Natural killer cell treated with Interleukin-12 subunit alpha and Interleukin-12 subunit beta and Interleukin-15 and Interleukin-18, amount 100 ng/mL, for 72 hours (primary cell): Measurements from ENCODE around the gene NOS1. TPM values are rescaled to one million over a fixed set of nuclear protein-coding genes. Genes with fewer than 3 reads are reported as not detected.
"Not testable (repeated sequence)": the region's sequence is repeated elsewhere in the genome, so short reads cannot be mapped to it uniquely, and the experiment has no call there.

ENCODE experiments used
- ATAC-seq, 2 donors: fragments of 150-1000 bp; cut with Tn5 transposase in 1 of 2; sonication (Bioruptor Pico), chemical (Tn5 transposase) in 1 of 2; 2 replicates each; pipeline ENCODE4 v1.10.0; 2021
- DNase-seq: peaks from one replicate; pipeline ENCODE4 v3.0.0; 2022; ENCODE audit warnings: low spot score
- H3K27ac Mint-ChIP-seq, 2 donors: 1 replicate in 1 of 2; 2 replicates in 1 of 2; pipeline ENCODE4 v1.8.0; 2022; ENCODE audit warnings: mixed read lengths in 2 of 2, mild to moderate bottlenecking in 1 of 2, moderate library complexity in 1 of 2
- H3K27me3 Mint-ChIP-seq, 2 donors: 1 replicate in 1 of 2; 2 replicates in 1 of 2; pipeline ENCODE4 v1.8.0; 2022; ENCODE audit warnings: mixed read lengths in 2 of 2
- H3K36me3 Mint-ChIP-seq: one replicate; pipeline ENCODE4 v1.8.0; 2022; ENCODE audit warnings: mixed read lengths
- H3K4me1 Mint-ChIP-seq, 2 donors: 1 replicate in 1 of 2; 2 replicates in 1 of 2; pipeline ENCODE4 v1.8.0; 2022; ENCODE audit warnings: low read depth in 2 of 2, mixed read lengths in 2 of 2, mild to moderate bottlenecking in 1 of 2
- H3K4me3 Mint-ChIP-seq: one replicate; pipeline ENCODE4 v1.8.0; 2022; ENCODE audit warnings: mixed read lengths
- H3K9me3 Mint-ChIP-seq: 2 replicates; pipeline ENCODE4 v1.8.0; 2022; ENCODE audit warnings: mixed read lengths
- total RNA-seq, 2 donors: library from RNA; stranded (reverse); gene quantifications; one replicate each; pipeline ENCODE4 v1.2.3, GENCODE V29; 2022

NOS1 gene
- total RNA-seq, 2 donors from 2014 or later: not detected

DNA sequence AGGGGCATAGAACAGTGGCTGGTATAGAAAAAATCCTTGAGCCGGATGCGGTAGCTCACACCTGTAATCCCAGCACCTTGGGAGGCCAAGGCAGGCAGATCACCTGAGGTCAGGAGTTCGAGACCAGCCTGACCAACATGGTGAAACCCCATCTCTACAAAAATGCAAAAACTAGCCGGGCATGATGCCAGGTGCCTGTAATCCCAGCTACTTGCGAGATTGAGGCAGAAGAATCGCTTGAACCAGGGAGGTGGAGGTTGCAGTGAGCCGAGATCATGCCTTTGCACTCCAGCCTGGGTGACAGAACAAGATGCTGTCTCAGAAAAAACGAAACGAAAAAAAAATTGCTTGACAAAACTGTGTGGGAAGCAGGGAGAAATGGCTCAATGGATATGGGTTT lies 168.8 kb downstream of the NOS1 start:
- H3K27me3 Mint-ChIP-seq: peaks cover 6 to 18% of the 10 kb centered on the region in 2 donors
- not testable (repeated sequence) for ATAC-seq, DNase-seq, H3K4me3 Mint-ChIP-seq, H3K36me3 Mint-ChIP-seq, H3K27ac Mint-ChIP-seq, H3K9me3 Mint-ChIP-seq
- H3K4me1 Mint-ChIP-seq: peaks cover 11 to 15% of the 10 kb centered on the region in 2 donors

DNA sequence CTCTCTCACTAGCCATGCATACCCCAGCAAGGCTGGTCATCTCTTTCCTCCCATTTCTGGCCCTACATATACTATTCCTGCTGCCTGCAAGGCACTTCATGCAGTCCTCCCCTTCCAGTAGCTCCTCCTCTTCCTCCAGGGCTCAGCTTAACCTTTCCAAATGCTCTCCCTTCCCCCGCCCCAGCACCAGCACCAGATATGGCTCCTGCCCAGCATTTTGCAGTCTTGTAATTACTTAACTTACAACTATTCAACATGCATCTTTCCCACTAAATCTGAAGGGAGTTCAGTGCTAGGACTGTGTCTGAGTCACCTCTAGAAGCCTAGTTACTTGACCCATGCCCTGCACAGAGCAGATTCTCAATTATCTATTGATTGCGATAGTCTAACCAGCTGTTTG lies 169.4 kb downstream of the NOS1 start:
- H3K36me3 Mint-ChIP-seq: peaks cover 4% of the 10 kb centered on the region
- no peak for DNase-seq
- H3K9me3 Mint-ChIP-seq: no peaks in the 10 kb centered on the region
- no peak overlapping the region for H3K27ac Mint-ChIP-seq
- peaks cover under 1 to 14% of the 10 kb centered on the region in 2 donors for H3K27me3 Mint-ChIP-seq
- H3K4me1 Mint-ChIP-seq: peaks cover 11 to 18% of the 10 kb centered on the region in 2 donors
- peak overlapping the region; percentile 28 for H3K4me3 Mint-ChIP-seq
- ATAC-seq: no peak

DNA sequence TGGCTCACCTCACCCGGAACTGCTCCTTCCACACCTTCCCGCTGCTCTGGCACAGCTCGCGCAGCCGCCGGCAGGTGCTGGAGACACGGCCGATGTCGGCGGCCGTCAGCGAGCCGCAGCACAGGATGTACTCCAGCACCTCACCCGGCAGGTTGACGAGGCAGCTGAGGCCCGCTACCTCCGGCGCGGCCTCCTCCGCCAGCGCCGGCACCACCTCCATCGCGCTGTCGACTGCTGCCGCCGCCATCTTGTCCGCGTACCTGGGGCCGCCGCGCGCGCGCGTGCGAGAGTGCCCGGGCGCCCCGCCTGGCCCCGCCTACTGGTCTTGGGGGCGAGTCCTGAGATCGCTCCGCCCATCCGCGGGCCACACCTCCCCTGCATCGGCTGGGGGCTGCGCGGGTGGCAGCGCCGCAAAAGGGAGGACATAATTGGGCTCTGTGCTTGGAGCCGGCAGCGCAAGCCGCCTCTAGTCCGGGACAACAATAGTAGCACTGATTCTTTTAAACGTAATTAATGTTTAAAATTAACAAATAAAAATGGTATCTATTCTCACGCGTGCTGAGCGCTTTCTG lies 171.1 kb downstream of the NOS1 start, which contains the start of gene FBXO21:
FBXO21 (minus strand) TSS at position 261 of the 572 bp plus-strand sequence; CDS start at position 247, 14 bp downstream.
- DNase-seq (peak; percentile 93), ATAC-seq (peak; percentile 99 to 100)
- Mint-ChIP-seq H3K27ac (peak within 1 kb of the TSS; percentile 46 to 79), H3K4me1 (peaks cover 11 to 18% of the 10 kb centered on the region in 2 donors), H3K9me3 (no peaks in the 10 kb centered on the region), H3K27me3 (peaks cover 0 to 11% of the 10 kb centered on the region in 2 donors), H3K36me3 (peaks cover 4% of the 10 kb centered on the region), H3K4me3 (peak within 1 kb of the TSS; percentile 94)

DNA sequence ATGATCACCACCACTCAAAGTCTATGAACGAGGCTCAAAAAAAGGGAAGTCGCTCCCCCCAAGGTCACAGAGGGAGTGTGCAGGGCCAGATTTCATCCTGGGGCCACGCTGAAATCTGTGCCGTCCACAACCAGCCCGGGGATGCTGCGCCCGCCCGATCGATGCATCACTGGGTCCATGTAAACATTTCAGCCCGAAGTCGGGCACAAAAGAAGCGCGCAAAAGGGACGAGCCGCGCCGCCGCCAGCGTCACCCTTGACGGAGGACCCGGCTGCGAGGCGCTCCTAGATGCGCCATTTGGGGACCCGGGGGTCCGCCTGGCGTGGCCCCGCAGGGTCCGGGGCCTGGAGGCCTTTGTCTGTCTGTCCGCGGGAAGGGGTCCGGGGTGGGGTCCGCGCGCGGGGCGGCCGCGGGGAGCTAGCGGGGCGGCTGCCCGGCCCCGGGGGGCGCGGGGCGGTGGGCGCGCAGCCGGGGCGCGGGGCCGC lies 171.7 kb downstream of the NOS1 start:
- no peaks in the 10 kb centered on the region for H3K9me3 Mint-ChIP-seq
- peak overlapping the region; percentile 94 for H3K4me3 Mint-ChIP-seq
- H3K36me3 Mint-ChIP-seq: peaks cover 9% of the 10 kb centered on the region
- no peak for DNase-seq
- ATAC-seq: peak; percentile 30 to 41
- peaks cover 0 to 10% of the 10 kb centered on the region in 2 donors for H3K27me3 Mint-ChIP-seq
- H3K4me1 Mint-ChIP-seq: peaks cover 11 to 18% of the 10 kb centered on the region in 2 donors
- peak overlapping the region; percentile 46 to 79 for H3K27ac Mint-ChIP-seq

DNA sequence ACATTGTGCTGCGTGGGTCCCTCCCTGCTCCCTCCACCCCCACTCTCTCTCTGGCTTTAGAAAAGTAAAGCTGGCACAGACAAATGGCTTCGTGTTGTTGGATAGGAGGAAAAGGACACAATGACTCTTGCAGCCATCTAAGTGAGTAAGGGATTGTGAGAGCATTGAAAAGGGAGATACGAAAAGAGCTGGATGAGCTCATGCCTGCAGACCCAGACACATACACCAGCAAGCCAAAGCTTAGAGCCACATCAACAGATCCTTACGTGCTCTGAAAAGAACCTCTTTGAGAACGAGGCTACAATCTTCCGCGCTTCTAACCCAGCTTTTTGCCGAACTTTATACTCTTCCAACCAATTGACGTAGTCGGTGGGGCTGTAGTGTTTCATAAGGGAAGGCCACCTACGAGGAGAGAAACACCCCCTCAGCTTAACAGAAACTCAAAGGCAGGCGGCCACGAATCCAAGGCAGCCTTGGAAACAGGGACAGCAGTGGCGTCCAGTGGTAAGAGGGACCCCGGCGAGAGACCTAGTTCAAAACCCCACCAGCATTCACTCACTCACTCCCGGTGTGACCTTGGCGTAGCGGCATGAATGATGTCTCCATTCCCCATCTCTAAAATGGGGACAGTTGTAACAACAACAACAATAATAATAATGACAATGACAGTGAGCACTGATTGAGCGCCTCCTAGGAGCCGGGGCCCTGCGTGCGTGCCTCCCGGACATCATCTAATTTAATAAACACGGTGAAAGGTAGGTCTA lies 172.3 kb downstream of the NOS1 start:
- ATAC-seq: no peak
- Mint-ChIP-seq H3K4me1 (peaks cover 11 to 18% of the 10 kb centered on the region in 2 donors), H3K36me3 (peaks cover 10% of the 10 kb centered on the region), H3K9me3 (no peaks in the 10 kb centered on the region), H3K27ac (peak overlapping the region; percentile 46 to 79), H3K4me3 (peak overlapping the region; percentile 94), H3K27me3 (peaks cover 0 to 8% of the 10 kb centered on the region in 2 donors)
- DNase-seq: no peak

DNA sequence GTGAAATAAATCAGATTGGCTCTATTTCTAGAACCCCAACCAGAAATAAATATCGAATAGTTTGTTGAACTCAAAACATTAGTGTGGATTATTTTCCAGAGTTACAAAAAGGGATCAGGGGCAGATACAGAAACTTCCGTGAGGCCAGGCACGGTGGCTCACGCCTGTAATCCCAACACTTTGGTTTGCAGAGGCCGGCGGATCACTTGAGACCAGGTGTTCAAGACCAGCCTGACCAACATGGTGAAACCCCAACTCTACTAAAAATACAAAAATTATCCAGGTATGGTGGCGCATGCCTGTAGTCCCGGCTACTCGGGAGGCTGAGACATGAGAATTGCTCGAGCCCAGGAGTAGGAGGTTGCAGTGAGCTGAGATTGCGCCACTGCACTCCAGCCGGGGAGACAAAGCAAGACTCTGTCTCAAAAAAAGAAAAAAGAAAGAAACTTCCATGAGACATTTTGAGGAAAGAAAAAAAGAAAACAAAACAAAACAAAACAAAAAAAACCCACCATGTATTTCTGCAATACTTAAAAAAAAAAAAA lies 173.2 kb downstream of the NOS1 start:
- Mint-ChIP-seq H3K4me1 (peaks cover 11 to 20% of the 10 kb centered on the region in 2 donors), H3K4me3 (peak overlapping the region; percentile 94), H3K9me3 (no peaks in the 10 kb centered on the region), H3K27ac (no peak overlapping the region), H3K27me3 (peaks cover 0 to 5% of the 10 kb centered on the region in 2 donors), H3K36me3 (peaks cover 16% of the 10 kb centered on the region)
- no peak for ATAC-seq
- DNase-seq: no peak

DNA sequence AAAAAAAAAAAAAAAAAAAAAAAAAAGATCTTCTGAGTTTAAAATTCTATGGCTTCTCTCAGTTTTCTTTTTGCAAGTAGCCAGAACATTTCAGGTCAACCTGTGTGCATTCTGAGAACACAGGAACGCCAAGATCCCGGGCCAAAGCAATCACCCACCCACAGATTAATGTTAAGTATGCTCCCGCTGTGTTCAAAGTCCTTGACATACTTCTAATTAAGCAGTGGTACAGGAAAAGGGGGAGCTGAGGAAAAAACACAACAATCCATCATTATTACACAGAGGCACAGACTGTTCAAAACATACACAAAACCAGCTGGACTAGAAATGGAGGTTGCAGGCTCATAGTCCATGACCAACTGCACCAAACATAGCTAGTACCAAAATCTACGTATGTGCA lies 174.0 kb downstream of the NOS1 start:
- Mint-ChIP-seq H3K27me3 (peaks cover 0 to 5% of the 10 kb centered on the region in 2 donors), H3K4me3 (no peak overlapping the region), H3K36me3 (peaks cover 16% of the 10 kb centered on the region), H3K4me1 (peaks cover 11 to 20% of the 10 kb centered on the region in 2 donors), H3K9me3 (no peaks in the 10 kb centered on the region), H3K27ac (no peak overlapping the region)
- DNase-seq: no peak
- no peak for ATAC-seq

DNA sequence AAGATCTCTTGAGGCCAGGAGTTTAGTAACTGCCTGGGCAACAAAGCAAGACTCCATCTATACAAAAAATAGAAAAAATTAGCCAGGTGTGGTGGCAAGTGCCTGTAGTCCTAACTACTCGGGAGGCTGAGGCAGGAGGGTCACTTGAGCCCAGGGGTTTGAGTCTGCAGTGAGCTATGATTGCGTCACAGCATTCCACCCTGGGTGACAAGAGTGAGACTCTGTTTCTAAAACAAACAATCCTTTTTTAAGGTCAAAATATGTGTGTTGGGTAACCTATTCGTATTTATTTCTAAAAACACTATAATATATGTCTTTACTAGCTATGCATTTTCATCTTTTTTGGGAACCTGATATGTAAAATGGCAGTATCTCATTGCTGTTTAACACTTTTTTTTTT lies 178.6 kb downstream of the NOS1 start:
- no peak for ATAC-seq
- no peaks in the 10 kb centered on the region for H3K27me3 Mint-ChIP-seq
- no peaks in the 10 kb centered on the region for H3K9me3 Mint-ChIP-seq
- peaks cover 7 to 9% of the 10 kb centered on the region in 2 donors for H3K4me1 Mint-ChIP-seq
- no peak overlapping the region for H3K4me3 Mint-ChIP-seq
- no peak for DNase-seq
- H3K36me3 Mint-ChIP-seq: peaks cover 44% of the 10 kb centered on the region
- no peak overlapping the region for H3K27ac Mint-ChIP-seq

DNA sequence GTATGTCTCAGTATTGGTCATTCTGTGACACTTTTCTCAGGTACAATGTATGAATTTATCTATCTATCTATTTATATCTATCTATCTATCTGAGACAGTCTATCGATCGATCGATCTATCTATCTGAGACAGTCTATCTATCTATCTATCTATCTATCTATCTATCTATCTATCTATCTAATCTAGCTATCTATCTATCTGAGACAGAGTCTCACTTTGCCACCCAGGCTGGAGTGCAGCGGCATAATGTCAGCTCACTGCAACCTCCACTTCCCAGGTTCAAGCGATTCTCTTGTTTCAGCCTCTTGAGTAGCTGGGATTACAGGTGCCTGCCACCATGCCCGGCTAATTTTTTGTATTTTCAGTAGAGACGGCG lies 180.0 kb downstream of the NOS1 start:
- peaks cover 46% of the 10 kb centered on the region for H3K36me3 Mint-ChIP-seq
- not testable (repeated sequence) for H3K27ac Mint-ChIP-seq, H3K4me3 Mint-ChIP-seq, ATAC-seq, DNase-seq, H3K4me1 Mint-ChIP-seq, H3K27me3 Mint-ChIP-seq, H3K9me3 Mint-ChIP-seq

DNA sequence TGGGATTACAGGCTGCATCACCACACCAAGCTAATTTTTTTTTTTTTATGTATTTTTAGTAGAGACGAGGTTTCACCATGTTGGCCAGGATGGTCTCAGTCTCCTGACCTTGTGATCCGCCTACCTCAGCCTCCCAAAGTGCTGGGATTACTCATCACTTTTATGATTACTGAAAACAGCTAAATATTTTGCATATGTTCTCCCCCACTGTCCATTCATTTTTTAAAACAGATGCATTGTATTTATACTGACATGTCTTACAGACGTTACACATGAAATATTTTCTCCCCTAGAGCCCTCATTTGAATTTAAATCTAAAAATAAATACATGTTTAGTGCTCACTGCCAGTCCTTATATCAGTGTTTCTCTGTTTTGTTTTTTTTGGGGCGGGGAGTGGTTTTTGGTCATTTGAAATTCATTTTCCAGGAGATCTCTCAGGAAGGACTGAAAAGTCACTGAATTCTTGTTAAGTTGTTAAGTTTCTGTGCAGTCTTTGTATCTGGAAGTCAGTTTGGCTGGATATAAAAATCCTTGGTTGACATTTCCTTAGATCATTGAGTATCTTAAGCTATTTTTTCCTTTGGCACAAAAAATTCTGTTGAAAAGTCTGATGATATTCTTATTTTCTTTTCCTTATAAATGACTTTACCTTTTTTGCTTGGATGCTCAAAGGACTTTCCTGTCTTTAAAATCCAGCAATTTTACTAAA lies 180.5 kb downstream of the NOS1 start:
- H3K9me3 Mint-ChIP-seq: no peaks in the 10 kb centered on the region
- no peaks in the 10 kb centered on the region for H3K27me3 Mint-ChIP-seq
- DNase-seq (no peak), ATAC-seq (no peak)
- no peak overlapping the region for H3K27ac Mint-ChIP-seq
- no peak overlapping the region for H3K4me3 Mint-ChIP-seq
- H3K4me1 Mint-ChIP-seq: peaks cover 8 to 13% of the 10 kb centered on the region in 2 donors
- H3K36me3 Mint-ChIP-seq: peaks cover 52% of the 10 kb centered on the region

DNA sequence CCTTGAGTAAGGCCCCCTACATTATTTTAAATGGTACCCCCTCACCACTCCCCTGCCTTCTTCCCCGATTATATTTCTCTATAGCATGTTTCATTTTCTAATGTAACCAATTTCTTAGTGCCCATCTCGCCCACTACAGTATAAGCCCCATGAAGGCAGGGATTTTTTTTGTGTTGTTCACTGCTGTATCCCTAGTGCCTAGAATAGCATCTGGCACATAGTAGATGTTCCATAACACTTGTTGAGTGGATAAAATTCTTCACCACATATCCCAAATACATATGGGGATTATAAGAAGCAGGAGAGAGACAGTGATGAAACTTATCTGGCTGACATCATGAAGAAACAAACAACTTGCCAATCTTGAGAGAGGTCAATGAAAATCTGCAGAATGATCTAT lies 182.7 kb downstream of the NOS1 start:
- Mint-ChIP-seq H3K27me3 (no peaks in the 10 kb centered on the region), H3K36me3 (peaks cover 54% of the 10 kb centered on the region), H3K4me1 (peaks cover 8 to 14% of the 10 kb centered on the region in 2 donors), H3K4me3 (no peak overlapping the region), H3K27ac (peak overlapping the region in 1 of 2 donors; percentile 10), H3K9me3 (no peaks in the 10 kb centered on the region)
- no peak for ATAC-seq
- no peak for DNase-seq

DNA sequence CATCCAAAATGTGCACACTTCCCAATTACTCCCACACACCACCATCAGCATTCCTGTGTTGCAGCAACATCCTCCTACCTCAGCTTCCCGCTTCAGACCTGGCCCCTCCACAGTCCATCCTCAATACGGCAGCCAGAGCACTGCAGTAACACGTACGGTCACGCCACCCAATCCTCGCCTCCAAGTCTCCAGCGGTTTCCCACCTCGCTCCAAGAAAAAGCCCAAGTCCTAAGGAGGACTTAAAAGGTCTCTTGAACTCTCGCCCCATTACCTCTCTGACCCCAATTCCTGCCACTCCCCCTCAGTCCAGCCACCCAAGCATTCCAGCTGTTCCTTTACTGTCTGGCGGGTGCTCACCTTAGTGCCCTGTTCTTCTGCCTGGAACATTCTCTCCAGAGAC lies 183.1 kb downstream of the NOS1 start:
- ATAC-seq (no peak), DNase-seq (no peak)
- H3K36me3 Mint-ChIP-seq: peaks cover 54% of the 10 kb centered on the region
- no peak overlapping the region for H3K4me3 Mint-ChIP-seq
- H3K27ac Mint-ChIP-seq: peak overlapping the region in 1 of 2 donors; percentile 10
- H3K9me3 Mint-ChIP-seq: no peaks in the 10 kb centered on the region
- no peaks in the 10 kb centered on the region for H3K27me3 Mint-ChIP-seq
- peaks cover 6 to 14% of the 10 kb centered on the region in 2 donors for H3K4me1 Mint-ChIP-seq

DNA sequence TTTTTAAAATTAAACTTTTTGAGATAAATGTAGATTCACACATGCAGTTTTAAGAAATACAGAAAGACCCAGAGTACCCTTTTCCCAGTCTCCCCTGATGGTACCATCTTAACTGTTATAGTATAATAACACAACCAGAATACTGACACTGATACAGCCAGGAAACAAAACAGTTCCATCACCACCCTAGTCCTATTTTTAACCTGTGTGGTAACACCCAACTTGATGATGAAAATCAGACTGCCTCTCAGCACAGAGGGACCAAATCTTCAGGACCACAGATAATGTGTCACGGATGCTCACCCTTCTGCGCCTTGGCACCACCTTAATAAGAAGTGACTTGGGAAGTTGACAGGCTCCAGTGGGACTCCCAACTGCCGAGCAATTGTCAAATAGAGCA lies 189.3 kb downstream of the NOS1 start:
- Mint-ChIP-seq H3K27me3 (no peaks in the 10 kb centered on the region), H3K36me3 (peaks cover 37% of the 10 kb centered on the region), H3K4me1 (peaks cover 3 to 6% of the 10 kb centered on the region in 2 donors), H3K9me3 (no peaks in the 10 kb centered on the region), H3K27ac (no peak overlapping the region), H3K4me3 (no peak overlapping the region)
- DNase-seq (no peak), ATAC-seq (no peak)
